PC-9 (cell line): ENCODE data around the gene ALK.

Experiments used
- EZH2 ChIP-seq: fragments of 200-600 bp; sonication (generic); IDR thresholded peaks from 2 replicates; pipeline ENCODE4 v1.8.0; 2017; ENCODE audit warnings: antibody characterized with exemption, low read depth
- TF ChIP-seq, protein P1 (sequence below): fragments of 200-600 bp; sonication (generic); conservative IDR thresholded peaks from 2 replicates; pipeline ENCODE4 v1.6.1; 2017; ENCODE audit warnings: mixed run types, antibody characterized with exemption, mild to moderate bottlenecking, moderate library complexity

GRCh38 chr2:29747786-29748470, 173.5 kb downstream of the ALK start:
- TF ChIP-seq, protein P1, sequence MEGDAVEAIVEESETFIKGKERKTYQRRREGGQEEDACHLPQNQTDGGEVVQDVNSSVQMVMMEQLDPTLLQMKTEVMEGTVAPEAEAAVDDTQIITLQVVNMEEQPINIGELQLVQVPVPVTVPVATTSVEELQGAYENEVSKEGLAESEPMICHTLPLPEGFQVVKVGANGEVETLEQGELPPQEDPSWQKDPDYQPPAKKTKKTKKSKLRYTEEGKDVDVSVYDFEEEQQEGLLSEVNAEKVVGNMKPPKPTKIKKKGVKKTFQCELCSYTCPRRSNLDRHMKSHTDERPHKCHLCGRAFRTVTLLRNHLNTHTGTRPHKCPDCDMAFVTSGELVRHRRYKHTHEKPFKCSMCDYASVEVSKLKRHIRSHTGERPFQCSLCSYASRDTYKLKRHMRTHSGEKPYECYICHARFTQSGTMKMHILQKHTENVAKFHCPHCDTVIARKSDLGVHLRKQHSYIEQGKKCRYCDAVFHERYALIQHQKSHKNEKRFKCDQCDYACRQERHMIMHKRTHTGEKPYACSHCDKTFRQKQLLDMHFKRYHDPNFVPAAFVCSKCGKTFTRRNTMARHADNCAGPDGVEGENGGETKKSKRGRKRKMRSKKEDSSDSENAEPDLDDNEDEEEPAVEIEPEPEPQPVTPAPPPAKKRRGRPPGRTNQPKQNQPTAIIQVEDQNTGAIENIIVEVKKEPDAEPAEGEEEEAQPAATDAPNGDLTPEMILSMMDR, result no peak
- TF ChIP-seq EZH2, result no peak
